Measurements from ENCODE around the gene RCOR1. TPM values are rescaled to one million over a fixed set of nuclear protein-coding genes. Genes with fewer than 3 reads are reported as not detected.

RCOR1 gene
- polyA plus RNA-seq, 1 donor from 2014 or later, result 10.4 TPM

DNA sequence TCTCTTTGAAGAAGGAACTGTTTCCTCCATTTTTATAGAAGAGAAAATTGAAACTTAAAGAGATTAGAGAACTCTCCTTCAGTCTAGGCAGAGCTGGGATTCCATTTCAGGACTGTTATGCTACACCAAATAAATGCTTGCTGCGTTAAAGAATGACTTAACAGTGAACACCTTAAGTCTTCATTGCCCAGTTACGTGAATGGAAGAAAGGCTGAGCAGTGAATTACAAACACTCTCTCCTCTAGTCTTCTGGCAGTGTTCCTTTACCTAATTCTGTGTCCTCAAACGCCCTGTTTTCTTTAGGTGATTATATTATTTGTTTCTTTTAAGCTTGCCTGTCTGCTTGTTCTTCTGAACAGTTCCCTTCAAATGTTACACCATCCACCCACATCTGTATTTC, 59.7 kb downstream of the RCOR1 start:
- Histone ChIP-seq H3K4me2 (ENCODE audit: low read length) (no peak overlapping the region), H4K20me1 (ENCODE audit: insufficient read depth) (no peaks in the 10 kb centered on the region), H3K27me3 (ENCODE audit: insufficient read depth, low read depth, low read length) (no peaks in the 10 kb centered on the region), H3K79me2 (replicated peaks; ENCODE audit: insufficient read depth, low read length) (peaks cover 4% of the 10 kb centered on the region), H3K4me3 (ENCODE audit: low read length) (no peak overlapping the region), H3K27ac (ENCODE audit: low read length) (no peak overlapping the region), H3K9me3 (ENCODE audit: low read length) (no peaks in the 10 kb centered on the region), H3K9me2 (ENCODE audit: insufficient read depth, low read length) (no peaks in the 10 kb centered on the region), H3K36me3 (ENCODE audit: insufficient read depth, low read length) (no peaks in the 10 kb centered on the region), H3F3A (ENCODE audit: insufficient read depth, low read length, poor library complexity, severe bottlenecking) (no peaks in the 10 kb centered on the region), H2AFZ (ENCODE audit: low read depth, low read length) (no peak overlapping the region), H3K9ac (ENCODE audit: low read length) (no peak overlapping the region)
- no peak for TF ChIP-seq RAD21 (conservative IDR thresholded peaks at IDR 0.05)
- no peak for TF ChIP-seq TAF1 (IDR thresholded peaks at IDR 0.05; ENCODE audit: low read depth)
- TF ChIP-seq, protein P1, sequence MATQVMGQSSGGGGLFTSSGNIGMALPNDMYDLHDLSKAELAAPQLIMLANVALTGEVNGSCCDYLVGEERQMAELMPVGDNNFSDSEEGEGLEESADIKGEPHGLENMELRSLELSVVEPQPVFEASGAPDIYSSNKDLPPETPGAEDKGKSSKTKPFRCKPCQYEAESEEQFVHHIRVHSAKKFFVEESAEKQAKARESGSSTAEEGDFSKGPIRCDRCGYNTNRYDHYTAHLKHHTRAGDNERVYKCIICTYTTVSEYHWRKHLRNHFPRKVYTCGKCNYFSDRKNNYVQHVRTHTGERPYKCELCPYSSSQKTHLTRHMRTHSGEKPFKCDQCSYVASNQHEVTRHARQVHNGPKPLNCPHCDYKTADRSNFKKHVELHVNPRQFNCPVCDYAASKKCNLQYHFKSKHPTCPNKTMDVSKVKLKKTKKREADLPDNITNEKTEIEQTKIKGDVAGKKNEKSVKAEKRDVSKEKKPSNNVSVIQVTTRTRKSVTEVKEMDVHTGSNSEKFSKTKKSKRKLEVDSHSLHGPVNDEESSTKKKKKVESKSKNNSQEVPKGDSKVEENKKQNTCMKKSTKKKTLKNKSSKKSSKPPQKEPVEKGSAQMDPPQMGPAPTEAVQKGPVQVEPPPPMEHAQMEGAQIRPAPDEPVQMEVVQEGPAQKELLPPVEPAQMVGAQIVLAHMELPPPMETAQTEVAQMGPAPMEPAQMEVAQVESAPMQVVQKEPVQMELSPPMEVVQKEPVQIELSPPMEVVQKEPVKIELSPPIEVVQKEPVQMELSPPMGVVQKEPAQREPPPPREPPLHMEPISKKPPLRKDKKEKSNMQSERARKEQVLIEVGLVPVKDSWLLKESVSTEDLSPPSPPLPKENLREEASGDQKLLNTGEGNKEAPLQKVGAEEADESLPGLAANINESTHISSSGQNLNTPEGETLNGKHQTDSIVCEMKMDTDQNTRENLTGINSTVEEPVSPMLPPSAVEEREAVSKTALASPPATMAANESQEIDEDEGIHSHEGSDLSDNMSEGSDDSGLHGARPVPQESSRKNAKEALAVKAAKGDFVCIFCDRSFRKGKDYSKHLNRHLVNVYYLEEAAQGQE (IDR thresholded peaks at IDR 0.05; ENCODE audit: borderline replicate concordance), result no peak
- no peak for TF ChIP-seq EP300 (conservative IDR thresholded peaks at IDR 0.05; ENCODE audit: poor library complexity, severe bottlenecking)
- TF ChIP-seq SMC3 (conservative IDR thresholded peaks at IDR 0.05; ENCODE audit: poor library complexity), result no peak
- TF ChIP-seq MXI1 (conservative IDR thresholded peaks at IDR 0.05; ENCODE audit: poor library complexity, severe bottlenecking), result no peak

DNA sequence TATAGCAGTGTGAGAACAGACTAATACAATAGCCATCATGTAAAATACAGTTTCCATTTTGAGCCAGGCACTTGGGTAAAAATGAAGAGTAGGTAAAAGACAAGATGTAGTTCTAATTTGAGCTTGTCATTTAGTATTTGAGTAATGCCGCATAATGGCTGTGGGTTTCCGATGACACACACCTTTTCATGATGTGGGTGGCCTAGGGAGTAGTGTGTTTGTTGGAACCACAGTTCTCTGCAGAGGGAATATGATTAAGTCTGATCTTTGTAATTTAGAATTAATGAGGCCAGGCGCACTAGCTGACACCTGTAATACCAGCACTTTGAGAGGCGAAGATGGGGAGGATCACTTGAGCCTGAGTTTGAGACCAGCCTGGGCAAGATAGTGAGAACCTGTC, 61.8 kb downstream of the RCOR1 start:
- H3K4me3 ChIP-seq (ENCODE audit: low read length), result no peak overlapping the region
- no peaks in the 10 kb centered on the region for H3K36me3 ChIP-seq (ENCODE audit: insufficient read depth, low read length)
- H3K9ac ChIP-seq (ENCODE audit: low read length), result no peak overlapping the region
- no peaks in the 10 kb centered on the region for H3F3A ChIP-seq (ENCODE audit: insufficient read depth, low read length, poor library complexity, severe bottlenecking)
- H3K9me3 ChIP-seq (ENCODE audit: low read length), result no peaks in the 10 kb centered on the region
- no peak for TF ChIP-seq EZH2 (IDR thresholded peaks at IDR 0.05; ENCODE audit: borderline replicate concordance, insufficient read depth, low read length, poor library complexity, severe bottlenecking)
- no peak for TF ChIP-seq TAF1 (IDR thresholded peaks at IDR 0.05; ENCODE audit: low read depth)
- TF ChIP-seq RAD21 (conservative IDR thresholded peaks at IDR 0.05), result no peak
- TF ChIP-seq POLR2AphosphoS5 (IDR thresholded peaks at IDR 0.05), result no peak
- no peak for TF ChIP-seq MXI1 (conservative IDR thresholded peaks at IDR 0.05; ENCODE audit: poor library complexity, severe bottlenecking)
- TF ChIP-seq, protein P2, sequence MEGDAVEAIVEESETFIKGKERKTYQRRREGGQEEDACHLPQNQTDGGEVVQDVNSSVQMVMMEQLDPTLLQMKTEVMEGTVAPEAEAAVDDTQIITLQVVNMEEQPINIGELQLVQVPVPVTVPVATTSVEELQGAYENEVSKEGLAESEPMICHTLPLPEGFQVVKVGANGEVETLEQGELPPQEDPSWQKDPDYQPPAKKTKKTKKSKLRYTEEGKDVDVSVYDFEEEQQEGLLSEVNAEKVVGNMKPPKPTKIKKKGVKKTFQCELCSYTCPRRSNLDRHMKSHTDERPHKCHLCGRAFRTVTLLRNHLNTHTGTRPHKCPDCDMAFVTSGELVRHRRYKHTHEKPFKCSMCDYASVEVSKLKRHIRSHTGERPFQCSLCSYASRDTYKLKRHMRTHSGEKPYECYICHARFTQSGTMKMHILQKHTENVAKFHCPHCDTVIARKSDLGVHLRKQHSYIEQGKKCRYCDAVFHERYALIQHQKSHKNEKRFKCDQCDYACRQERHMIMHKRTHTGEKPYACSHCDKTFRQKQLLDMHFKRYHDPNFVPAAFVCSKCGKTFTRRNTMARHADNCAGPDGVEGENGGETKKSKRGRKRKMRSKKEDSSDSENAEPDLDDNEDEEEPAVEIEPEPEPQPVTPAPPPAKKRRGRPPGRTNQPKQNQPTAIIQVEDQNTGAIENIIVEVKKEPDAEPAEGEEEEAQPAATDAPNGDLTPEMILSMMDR (IDR thresholded peaks at IDR 0.05; ENCODE audit: poor library complexity, severe bottlenecking), result no peak
- TF ChIP-seq EP300 (conservative IDR thresholded peaks at IDR 0.05; ENCODE audit: poor library complexity, severe bottlenecking), result no peak
- TF ChIP-seq SMC3 (conservative IDR thresholded peaks at IDR 0.05; ENCODE audit: poor library complexity), result no peak
- no peaks in the 10 kb centered on the region for H3K9me2 ChIP-seq (ENCODE audit: insufficient read depth, low read length)
- H3K4me2 ChIP-seq (ENCODE audit: low read length), result no peak overlapping the region
- no peak overlapping the region for H2AFZ ChIP-seq (ENCODE audit: low read depth, low read length)
- H3K79me2 ChIP-seq (replicated peaks; ENCODE audit: insufficient read depth, low read length), result peaks cover 4% of the 10 kb centered on the region
- no peaks in the 10 kb centered on the region for H3K27me3 ChIP-seq (ENCODE audit: insufficient read depth, low read depth, low read length)
- no peaks in the 10 kb centered on the region for H4K20me1 ChIP-seq (ENCODE audit: insufficient read depth)
- no peak overlapping the region for H3K27ac ChIP-seq (ENCODE audit: low read length)

Measured in neural cell (in vitro differentiated cells).